Measurements from ENCODE around the gene RPL7A.
"Not testable (repeated sequence)": the region's sequence is repeated elsewhere in the genome, so short reads cannot be mapped to it uniquely, and the experiment has no call there.

RPL7A gene

DNA sequence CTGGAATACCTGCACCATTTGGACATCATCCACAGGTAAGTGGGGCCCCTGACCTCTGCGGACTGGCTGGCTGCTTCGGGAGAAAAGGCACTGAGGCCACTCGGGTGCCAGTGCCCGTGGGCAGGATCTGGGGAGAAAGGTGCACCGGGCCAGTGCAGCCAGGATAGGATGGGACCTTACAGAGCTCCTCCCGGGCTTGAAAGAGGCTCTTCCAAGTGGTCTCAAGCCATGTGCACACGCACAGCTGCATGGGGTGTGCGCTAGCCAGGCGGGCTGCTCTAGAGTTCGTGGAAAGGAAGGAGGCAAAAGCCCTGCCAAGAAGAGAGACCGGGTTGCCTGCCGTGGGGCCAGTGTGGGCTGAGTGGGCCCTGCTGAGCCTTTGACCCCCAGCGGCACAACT lies 41.5 kb downstream of the RPL7A start:
- no peak for DNase-seq (ENCODE audit: low spot score)

DNA sequence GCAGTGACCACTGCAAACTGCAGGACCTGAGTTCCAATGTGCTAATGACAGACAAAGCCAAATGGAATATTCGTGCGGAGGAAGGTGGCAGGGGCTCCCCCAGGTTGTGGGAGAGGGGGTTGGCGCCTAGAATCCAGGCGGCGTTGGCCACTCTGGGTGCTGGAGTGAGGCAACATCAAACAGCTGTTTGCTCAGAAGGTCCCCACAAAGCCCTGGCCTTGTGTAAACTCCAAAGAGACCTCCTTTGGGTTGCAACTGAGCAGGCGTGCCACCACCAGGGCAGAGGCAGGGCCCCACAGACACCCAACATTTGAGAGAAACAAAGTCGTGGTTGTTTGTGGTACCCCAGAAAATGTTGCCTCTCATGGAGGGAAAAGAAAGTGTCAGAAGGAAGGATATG lies 42.7 kb downstream of the RPL7A start:
- no peak for DNase-seq (ENCODE audit: low spot score)

DNA sequence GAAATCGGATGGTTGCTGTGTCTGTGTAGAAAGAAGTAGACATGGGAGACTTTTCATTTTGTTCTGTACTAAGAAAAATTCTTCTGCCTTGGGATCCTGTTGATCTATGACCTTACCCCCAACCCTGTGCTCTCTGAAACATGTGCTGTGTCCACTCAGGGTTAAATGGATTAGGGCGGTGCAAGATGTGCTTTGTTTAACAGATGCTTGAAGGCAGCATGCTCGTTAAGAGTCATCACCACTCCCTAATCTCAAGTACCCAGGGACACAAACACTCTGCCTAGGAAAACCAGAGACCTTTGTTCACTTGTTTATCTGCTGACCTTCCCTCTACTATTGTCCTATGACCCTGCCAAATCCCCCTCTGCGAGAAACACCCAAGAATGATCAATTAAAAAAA lies 43.4 kb downstream of the RPL7A start:
- DNase-seq (ENCODE audit: low spot score) = not testable (repeated sequence)

DNA sequence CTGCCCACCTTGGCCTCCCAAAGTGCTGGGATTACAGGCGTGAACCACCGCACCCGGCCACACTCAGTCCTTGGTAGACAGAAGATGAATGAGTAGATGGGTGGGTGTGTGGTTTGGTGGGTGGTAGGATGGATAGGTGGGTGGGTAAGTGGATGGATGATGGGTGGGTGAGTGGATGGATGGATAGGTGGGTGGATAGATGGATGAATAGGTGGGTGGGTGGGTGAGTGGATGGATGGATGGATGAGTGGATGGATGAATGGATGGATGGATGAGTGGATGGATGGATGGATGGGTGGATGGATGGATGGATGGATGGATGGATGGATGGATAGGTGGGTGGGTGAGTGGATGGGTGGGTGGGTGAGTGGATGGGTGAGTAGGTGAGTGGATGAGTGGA lies 44.3 kb downstream of the RPL7A start:
- DNase-seq (ENCODE audit: low spot score) = not testable (repeated sequence)

DNA sequence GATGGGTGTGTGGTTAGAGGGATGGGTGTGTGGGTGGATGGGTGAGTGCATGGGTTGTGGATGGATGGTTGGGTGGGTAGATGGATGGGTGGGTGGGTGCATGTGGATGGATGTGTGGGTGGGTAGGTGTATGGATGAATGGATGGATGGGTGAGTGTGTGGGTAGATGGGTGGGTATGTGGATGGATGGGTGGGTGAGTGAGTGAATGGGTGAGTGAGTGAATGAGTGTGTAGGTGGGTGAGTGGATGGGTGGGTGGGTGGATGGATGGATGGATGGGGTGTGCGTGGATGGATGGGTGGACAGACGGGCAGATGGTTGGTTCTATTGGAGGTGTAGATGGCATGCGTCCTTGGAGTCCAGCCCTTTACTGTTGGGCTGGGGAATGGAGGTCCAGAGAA lies 45.4 kb downstream of the RPL7A start:
- no peak for DNase-seq (ENCODE audit: low spot score)

DNA sequence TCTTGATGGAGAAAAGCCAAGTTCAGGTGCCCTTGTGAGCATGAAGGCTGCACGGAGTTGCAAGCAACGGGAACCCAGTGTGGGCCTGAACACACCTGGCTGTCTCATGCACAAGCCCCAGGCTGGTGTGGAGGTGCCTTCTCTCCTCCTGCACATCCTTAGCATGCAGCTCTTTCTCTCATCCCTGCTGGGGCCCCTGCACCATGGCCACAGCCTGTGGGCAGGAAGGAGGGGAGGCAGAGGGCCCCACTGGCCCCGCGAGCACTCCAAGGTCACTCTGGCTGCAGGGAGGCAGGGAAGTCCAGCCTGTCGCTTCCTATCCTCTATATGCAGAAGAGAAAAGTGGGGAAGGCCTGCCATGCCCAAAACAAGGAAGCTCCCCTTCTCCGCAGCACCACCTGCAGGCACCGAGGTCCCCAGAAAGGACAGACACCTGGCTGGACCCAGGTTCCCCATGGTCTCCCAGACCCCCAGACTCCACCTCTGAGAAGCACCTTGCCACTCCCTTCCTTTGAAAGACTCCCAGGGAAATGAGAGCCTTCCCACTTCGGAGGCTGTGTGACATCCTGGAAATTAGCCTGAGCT lies 46.8 kb downstream of the RPL7A start:
- no peak for DNase-seq (ENCODE audit: low spot score)

DNA sequence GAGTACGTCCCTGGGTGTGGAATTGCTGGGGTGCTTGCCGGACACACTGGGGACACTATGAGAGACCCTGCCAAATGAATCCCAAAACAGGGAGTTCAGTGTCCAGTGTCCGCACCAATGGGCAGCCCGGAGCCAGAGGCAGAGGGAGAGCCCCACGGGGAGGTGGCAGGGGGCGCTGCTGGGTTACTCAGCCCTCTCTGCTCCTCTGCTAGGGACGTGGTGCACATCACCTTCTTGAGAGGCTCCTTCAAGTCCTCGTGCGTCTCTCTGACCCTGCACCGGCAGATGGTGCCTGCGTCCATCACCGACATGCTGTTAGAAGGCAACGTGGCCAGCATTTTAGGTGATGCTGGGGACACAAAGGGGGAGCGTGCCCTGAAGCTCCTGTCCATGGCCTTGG lies 48.9 kb downstream of the RPL7A start:
- DNase-seq (ENCODE audit: low spot score) = no peak

DNA sequence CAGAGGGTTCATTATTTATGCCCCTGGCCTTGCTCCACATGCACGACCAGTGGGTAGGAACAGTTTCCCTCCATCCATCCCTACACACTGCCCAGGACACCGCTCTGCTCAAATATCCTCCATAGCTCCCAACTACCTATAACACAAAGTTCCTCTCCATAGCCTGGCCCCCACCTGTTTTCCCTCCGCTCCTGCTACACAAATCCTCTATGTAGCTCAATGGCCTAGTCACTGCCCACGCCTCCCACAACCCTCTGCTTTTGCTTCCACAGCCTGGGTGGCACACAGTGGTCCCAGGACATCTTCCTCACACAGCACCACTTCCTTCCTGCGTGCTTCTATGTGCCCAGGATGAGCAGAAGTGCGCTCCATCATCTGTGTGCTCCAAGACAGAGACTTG lies 49.4 kb downstream of the RPL7A start:
- no peak for DNase-seq (ENCODE audit: low spot score)

DNA sequence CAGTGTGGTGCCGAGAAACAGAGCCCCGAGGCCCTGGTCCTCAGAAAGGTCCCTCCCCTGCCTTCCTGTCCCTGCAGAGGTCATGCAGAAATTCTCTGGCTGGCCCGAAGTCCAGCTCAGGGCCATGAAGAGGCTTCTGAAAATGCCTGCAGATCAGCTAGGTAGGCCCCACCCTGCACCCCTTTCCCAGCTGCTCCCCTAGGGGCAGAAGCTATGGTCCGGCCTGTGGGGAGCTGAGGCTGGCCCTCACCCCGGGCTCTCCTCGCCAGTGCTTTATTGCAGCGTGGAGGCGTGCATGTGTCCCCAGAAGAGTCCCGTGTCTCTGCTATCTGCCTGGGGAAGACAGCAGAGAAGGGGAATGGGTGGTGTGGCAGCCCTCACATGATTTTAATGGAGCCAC lies 49.9 kb downstream of the RPL7A start:
- no peak for DNase-seq (ENCODE audit: low spot score)

DNA sequence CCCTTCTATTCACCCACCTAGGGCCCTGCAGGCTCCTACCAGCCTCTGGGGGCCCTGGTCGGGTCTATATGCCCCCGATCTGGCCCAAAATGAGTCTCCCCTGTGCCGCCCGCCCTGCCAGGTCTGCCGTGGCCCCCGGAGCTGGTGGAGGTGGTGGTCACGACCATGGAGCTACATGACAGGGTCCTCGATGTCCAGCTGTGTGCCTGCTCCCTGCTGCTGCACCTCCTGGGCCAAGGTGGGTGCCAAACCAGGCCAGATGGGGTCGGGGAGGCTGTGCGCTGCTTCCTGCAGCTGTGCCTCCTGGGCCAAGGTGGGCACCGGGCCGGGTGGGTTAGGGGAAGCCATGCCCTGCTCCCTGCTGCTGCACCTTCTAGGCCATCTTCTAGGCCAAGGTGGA lies 52.3 kb downstream of the RPL7A start:
- no peak for DNase-seq (ENCODE audit: low spot score)

All from CD4-positive, alpha-beta T cell treated with Interleukin-15 for 4 hours (primary cell).